Activated T-cell treated with anti-CD3 and anti-CD28 coated beads for 24 hours (primary cell): ENCODE data around the gene ZNF783.

Experiments used
- DNase-seq: peaks from one replicate; pipeline ENCODE4 v3.0.0-alpha.2; 2020; ENCODE audit warnings: low read depth

The ZNF783 gene

GRCh38 chr7:149281508-149282330, 19.7 kb downstream of the ZNF783 start:
- DNase-seq, result no peak

GRCh38 chr7:149282331-149282655, 20.3 kb downstream of the ZNF783 start:
- no peak for DNase-seq

GRCh38 chr7:149283321-149283720, 21.3 kb downstream of the ZNF783 start:
- no peak for DNase-seq

- DNase-seq, result no peak
Measured at GRCh38 chr7:149284343-149284742, 22.3 kb downstream of the ZNF783 start.

GRCh38 chr7:149284850-149285585, 23.0 kb downstream of the ZNF783 start:
- peak; percentile 97 for DNase-seq

GRCh38 chr7:149285603-149286002, 23.6 kb downstream of the ZNF783 start:
- no peak for DNase-seq

- no peak for DNase-seq
Measured at GRCh38 chr7:149286811-149287400, 24.9 kb downstream of the ZNF783 start.

GRCh38 chr7:149287622-149288021, 25.6 kb downstream of the ZNF783 start:
- no peak for DNase-seq

- no peak for DNase-seq
Measured at GRCh38 chr7:149289262-149289661, 27.3 kb downstream of the ZNF783 start.

- DNase-seq, result no peak
Measured at GRCh38 chr7:149289856-149290255, 27.9 kb downstream of the ZNF783 start.

- DNase-seq, result no peak
Measured at GRCh38 chr7:149291036-149291780, 29.2 kb downstream of the ZNF783 start.

GRCh38 chr7:149291781-149292461, 29.9 kb downstream of the ZNF783 start:
- DNase-seq, result no peak

GRCh38 chr7:149292462-149292823, 30.4 kb downstream of the ZNF783 start:
- no peak for DNase-seq

- DNase-seq, result no peak
Measured at GRCh38 chr7:149293338-149293737, 31.3 kb downstream of the ZNF783 start.

GRCh38 chr7:149293946-149294633, 32.1 kb downstream of the ZNF783 start:
- no peak for DNase-seq

- no peak for DNase-seq
Measured at GRCh38 chr7:149294634-149295480, 32.9 kb downstream of the ZNF783 start.

GRCh38 chr7:149295481-149295850, 33.5 kb downstream of the ZNF783 start:
- DNase-seq, result no peak

GRCh38 chr7:149296368-149296767, 34.4 kb downstream of the ZNF783 start:
- DNase-seq, result no peak

- DNase-seq, result no peak
Measured at GRCh38 chr7:149297034-149297755, 35.2 kb downstream of the ZNF783 start.
